22Rv1 (cell line): ENCODE results near the gene RAPGEF4.

Source experiments
- ZFX ChIP-seq: fragments of 450-650 bp; IDR thresholded peaks from 2 replicates; pipeline ENCODE4 v1.6.1; 2017; ENCODE audit warnings: antibody characterized with exemption, borderline replicate concordance
- TF ChIP-seq, protein P1 (sequence below): fragments of 450-650 bp; IDR thresholded peaks from 2 replicates; pipeline ENCODE4 v1.5.1; 2017; ENCODE audit warnings: mild to moderate bottlenecking

DNA sequence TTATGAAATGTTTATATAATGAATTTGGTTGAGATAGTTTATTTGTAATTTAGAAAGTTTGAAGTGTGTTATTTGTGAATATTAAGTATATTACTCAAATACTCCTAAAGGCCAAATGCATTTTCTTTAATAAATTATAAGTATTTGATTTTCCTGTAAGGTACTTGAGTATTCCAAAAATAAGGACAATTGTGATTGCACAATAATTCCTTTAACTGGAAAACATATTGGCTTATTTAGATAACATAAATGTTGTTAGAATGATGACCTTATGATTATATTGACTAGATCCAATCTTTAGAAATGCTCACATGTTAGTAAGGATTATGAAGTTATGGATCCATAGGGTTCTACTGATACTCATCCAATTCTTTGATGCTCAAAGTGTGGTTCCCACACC is 214.9 kb downstream of the RAPGEF4 start:
- TF ChIP-seq, protein P1, sequence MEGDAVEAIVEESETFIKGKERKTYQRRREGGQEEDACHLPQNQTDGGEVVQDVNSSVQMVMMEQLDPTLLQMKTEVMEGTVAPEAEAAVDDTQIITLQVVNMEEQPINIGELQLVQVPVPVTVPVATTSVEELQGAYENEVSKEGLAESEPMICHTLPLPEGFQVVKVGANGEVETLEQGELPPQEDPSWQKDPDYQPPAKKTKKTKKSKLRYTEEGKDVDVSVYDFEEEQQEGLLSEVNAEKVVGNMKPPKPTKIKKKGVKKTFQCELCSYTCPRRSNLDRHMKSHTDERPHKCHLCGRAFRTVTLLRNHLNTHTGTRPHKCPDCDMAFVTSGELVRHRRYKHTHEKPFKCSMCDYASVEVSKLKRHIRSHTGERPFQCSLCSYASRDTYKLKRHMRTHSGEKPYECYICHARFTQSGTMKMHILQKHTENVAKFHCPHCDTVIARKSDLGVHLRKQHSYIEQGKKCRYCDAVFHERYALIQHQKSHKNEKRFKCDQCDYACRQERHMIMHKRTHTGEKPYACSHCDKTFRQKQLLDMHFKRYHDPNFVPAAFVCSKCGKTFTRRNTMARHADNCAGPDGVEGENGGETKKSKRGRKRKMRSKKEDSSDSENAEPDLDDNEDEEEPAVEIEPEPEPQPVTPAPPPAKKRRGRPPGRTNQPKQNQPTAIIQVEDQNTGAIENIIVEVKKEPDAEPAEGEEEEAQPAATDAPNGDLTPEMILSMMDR = no peak
- TF ChIP-seq ZFX = no peak
